Activated CD4-positive, alpha-beta T cell treated with anti-CD3 and anti-CD28 coated beads, Interleukin-2, amount 50 U/mL, for 1 hour (primary cell): ENCODE measurements around the gene PEX16.
A peak's percentile ranks its signal among the peaks of the same experiment; 100 is the strongest.

Source experiments
- DNase-seq: peaks from one replicate; pipeline ENCODE4 v3.0.0-alpha.2; 2020

Gene PEX16

GRCh38 chr11:45895553-45896259 is 22.0 kb downstream of the PEX16 start:
- no peak for DNase-seq

DNA sequence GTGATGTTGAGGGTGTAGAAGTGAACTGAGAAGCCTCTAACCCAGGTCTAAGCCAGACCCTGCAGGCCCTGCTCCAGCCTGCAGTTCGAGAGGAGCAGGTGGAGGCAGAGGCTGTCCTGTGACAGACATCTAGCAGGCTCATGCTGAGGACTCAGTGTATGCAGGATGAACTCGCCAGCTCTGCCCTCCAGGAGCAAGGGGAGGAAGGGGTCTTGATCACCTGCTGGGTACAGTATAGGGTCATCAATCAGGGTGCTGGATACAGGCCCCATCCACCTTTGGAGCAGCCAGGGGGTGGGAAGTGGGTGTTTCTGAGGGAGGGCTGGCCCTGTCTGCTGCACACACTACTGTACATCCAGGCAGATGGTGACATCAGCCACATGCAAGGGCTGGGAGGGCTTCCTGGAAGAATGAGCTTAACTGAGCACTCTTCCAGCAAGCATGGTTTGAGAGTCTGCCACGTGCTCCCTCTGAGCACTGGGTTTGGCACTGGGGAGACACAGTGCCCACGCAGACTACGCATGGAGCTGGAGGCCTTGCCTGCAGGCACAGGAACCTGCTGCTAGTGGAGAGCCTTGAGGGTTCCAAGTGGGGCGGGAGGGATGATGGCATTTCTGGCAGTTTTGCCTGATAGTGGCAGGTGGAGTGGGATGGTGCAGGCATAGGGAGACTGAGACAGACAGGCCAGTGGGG is 23.0 kb downstream of the PEX16 start:
- DNase-seq, result no peak

DNA sequence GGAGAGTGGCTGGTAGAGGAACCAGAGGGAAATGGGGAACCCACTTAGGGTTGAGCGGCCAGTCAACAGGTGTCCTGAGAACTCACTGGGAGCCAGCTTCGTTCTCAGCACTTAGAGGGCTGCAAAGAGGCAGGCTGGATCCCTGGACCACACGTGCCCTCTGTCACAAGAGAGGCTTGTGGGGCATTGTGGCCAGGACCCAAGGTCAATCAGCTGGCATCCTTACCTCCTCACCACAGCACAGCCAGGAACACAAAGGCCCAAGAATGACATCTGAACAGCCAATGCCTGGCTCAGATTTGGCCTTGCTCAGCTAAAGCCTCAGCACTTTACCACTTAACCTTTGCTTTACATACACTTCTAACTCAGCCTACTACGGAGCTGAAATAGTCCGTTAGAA is 24.8 kb downstream of the PEX16 start:
- no peak for DNase-seq

DNA sequence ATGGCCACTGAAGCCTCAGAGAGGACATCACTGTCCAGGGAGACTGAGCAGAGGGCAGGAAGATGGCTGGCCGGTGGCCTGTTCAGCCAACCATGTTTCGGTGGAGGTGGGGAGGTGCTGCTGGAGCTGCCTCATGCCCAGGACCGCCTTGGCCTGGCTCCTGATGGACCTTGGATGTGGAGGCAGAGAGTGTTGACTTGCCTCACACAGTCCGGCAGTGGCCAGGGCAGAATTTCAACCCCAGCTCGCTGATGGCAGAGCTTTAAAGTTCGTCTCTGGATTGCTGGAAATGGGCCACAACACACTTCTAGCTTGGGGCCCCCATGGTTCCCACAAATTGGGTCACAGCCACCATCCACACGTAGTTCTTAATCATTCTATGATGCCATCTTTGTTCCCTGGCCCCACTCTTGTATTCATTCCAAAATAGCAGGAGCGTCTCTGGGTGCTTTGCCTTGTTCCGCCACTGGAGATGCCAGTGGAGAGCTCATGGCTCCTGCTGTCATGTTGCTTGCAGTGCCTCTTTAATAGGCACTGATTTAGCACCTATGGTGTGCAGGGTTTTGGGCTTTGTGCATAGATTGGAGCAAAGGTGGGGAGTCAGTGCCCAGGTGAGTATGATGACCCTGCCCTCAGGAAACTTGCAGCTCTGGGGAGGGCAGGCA is 26.7 kb downstream of the PEX16 start:
- no peak for DNase-seq

DNA sequence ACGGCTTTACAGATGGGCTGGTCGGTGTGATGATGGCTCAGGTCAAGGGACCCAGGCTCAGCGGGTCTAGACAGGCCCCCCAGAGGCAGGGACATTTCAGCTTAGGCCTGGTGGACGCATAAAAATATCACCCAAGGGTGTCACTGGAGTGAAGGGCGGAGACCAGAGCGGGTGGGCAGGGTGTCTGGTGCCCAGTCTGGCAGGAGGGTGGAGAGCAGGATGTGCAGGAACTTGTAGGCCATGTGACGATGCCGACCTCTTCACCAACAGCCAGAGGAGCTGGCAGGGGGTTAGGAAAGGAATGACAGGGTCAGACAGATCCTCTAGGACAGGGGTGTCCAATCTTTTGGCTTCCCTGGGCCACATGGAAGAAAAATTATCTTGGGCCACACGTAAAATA is 27.7 kb downstream of the PEX16 start:
- no peak for DNase-seq

GRCh38 chr11:45889555-45889954 is 28.1 kb downstream of the PEX16 start:
- DNase-seq, result no peak

DNA sequence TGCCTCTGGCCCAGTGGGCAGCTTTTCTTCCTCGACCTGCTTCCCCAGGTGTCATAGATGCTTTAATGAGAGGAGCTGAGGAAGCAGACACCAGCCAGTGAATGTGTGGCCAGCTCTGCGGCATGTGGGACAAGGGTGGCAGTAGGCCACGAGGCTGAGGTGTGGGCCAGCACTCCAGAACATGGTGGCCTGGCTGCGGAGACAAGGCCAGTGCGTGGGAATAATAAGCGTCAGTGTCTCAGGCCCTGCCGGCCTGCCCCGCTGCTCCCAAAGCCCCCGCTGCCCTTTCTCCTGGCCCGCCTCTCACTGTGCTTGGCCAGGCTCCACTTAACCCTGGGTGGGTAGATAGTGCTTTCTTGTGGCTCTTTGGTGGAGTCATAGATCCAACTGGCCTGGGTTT is 30.1 kb downstream of the PEX16 start:
- no peak for DNase-seq

GRCh38 chr11:45886816-45887520 is 30.7 kb downstream of the PEX16 start:
- no peak for DNase-seq

DNA sequence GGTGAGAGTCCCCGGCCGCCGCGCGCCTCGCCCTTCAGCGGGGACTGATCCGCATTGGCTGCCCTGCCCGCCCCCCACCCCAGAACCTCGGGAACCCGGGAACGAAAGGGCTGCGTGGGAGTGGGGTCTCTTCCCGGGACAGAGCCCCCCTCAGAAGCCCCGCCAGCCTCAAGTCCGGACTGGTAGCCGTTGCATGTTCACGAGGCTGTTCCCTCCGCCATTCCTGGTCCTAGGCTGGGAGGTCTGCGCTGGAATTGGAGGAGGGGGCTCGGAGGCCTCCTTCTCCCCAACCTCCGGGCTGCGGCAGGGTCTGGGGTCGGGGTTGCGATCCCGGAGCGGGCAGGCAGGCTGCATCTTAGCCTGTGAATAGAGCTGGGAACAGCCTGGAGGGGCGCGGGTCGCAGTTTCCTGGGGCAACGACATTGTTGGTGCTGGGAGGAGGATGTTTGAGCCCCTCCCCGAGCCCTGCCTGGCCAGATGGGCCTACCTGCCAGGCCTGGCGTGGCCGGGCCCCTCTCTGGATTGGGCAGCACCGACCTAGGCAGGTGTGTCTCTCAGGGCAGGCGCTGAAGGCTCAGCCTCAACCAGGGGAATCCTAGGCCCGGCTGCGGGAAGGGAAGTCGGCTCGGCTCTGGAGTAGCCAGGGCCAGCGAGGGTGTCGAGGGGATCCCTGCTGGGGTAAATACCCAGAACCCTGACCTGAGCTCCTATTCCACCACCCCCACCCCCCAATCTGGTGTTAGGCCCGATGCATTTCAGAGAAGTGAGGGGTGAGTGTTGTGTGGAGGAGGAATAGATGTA is 31.6 kb downstream of the PEX16 start:
- DNase-seq, result no peak

- peak; percentile 57 for DNase-seq
Observed at GRCh38 chr11:45885274-45885920, 32.3 kb downstream of the PEX16 start, which contains the start of gene MAPK8IP1. MAPK8IP1 (plus strand) TSS chr11:45885651; CDS start chr11:45885821, 170 bp downstream.

GRCh38 chr11:45884596-45885185 is 33.0 kb downstream of the PEX16 start:
- no peak for DNase-seq

DNA sequence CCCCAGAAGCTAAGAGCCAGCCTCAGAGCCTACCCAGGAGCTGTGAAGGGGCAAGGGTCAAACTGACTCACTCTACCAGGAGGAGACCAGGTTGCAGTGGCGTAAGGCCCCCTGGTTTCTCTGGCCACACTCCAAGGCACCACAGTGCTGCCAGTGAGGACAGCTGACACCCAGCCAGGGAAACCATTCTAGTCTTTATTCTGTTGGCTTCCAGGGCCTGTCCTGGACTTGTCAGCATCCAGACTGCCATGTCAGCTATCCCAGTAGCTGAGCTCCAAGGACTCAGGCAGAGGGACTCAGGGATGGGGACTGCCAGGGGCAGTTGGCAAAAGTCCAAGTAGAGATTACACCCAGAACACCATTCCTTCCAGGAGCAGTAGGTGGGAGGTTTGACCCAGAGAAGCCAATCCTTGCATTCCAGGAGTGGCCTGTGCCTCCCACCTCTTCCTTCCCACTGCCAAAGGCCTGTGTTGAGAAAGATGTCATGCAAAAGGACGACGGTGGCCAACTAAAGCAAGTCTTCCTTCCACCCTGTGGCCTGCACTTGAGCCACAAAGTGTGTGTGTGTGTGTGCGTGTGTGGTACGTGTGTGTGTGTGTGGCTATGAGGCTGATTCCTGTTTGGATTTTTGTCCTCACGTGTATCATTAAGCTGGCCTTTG is 35.8 kb downstream of the PEX16 start:
- DNase-seq, result no peak

DNA sequence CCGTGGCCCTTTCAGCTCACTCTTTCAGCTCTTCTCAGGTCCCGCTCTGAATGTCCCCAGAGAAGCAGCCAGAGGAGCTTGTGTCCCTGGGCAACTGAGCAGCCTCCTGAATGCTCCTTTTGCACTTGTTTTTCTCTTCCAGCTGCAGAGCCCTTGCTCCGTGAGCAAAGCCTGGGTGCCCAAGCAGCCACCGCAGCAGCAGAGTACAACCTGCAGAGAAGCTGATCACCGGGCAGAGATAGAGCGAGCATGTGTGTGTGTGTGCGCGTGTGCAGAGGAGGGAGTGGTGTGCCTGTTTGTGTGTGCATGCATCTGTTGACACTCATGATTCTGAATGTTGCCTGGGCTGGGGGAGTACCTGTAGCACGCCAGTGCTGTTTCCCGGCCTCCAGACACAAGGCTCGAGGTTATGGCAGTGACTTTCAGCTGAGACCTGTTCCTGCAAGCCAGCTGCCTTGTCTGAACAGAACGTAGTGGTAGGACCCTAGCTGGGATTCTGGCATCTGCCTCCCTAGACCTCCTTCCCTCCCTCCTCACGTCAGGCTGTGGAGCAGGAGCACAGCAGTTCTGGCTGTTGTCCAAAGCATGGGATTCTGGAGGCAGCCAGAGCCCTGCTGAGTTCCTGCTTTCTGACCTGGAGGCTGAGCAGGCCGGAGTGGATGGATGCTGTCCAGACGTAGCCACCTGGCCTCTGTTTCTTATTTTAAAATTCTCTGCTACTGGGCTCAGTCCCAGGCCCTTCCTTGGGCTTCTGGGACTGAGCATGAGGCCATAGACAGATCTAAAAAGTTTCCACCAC is 36.7 kb downstream of the PEX16 start:
- DNase-seq, result no peak

DNA sequence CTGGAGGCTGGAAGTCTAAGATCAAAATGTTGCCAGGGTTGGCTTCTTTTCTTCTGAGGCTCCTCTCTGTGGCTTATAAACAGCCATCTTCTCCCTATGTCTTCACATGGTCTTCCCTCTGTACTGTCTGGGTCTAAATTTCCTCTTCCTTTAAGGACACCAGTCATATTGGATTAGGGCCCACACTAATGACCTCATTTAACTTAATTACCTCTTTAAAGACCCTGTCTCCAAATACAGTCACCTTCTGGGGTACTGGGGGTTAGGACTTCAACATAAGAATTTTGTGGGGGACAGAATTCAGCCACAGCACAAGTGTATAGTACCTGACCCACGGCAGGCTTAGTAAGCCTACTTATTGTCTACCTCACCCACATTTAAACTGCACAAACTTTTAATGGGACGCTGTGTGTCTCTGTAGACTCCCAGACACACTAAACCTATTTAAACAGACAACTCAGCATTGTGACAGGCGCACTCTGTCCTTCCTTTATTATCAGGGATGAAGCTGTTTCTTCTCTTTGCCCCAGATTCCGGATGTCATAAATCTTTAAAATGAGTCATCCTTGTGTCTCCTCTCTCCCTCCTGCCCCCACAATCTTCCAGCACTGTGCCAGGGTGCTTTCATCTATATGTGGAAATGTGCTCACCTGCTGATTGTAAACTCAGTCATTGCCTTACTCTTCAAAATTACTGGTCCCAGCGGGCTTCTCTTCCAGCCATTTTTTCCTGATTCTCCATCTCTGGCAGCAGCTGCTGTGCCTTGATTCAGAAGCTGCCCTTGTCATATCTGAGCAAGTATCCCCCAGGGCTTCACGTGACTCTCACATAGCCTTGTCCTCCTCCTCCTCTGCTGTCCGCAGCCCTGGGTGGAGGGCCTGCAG is 37.6 kb downstream of the PEX16 start:
- DNase-seq, result no peak

- no peak for DNase-seq
Observed at GRCh38 chr11:45877845-45878244, 39.8 kb downstream of the PEX16 start.

- DNase-seq, result no peak
Observed at GRCh38 chr11:45877221-45877620, 40.5 kb downstream of the PEX16 start.

DNA sequence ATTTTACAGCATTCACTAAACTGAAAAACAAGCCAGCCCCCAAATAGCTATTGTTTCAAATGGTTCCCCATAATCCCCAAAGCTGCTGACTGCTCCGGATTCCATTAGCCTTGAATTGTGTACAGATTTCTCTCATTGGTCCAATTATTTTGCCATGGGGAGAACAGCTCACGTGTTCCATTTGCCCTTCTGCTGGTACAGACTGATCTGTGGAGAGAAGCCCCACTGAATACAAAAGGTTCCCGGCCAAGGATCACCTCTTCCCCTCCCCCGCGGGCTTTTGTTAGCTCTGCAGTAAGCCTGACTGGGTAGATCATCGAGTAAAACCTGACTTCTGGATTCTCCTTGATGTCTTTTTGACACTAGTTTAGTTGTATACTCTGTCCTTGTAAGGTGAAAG is 41.3 kb downstream of the PEX16 start:
- no peak for DNase-seq

DNA sequence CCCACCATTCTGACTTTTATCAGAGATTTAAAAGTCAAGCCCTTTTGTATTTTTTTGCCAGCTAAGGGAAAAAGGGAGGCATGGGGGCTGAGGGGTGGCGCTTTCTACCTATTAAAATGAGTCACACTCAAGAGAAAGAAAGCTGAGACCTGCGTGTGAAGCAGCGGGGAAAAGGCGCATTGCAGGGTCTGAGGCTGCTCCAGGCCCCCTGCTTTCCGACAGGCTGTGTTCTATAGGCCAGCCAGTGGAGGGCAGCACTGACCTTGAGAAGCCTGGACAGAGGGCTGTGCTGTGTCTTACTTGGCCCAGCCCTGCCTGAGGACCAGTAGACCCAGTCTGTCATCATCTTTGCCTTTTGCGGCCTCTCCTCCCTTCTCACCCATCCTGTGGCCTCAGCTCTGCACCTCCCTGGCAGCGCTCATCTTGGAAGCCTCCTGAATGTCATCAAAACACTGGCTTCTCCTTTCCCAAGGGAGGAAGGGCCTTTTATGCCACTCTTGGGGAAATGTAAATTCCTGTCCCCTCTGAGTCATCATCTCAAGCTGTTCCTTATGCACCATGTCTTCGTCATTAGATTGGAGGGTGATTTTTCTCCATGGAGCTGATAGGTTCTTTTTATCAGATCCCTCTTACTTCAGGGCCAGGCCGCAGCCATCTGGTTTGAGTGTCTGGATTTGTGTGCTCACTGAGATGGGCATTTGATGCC is 44.9 kb downstream of the PEX16 start:
- DNase-seq, result peak; percentile 31
